AG10803 (cell line): ENCODE results near the gene RMND5A.

Source experiments
- DNase-seq: peaks from one replicate; pipeline ENCODE4 v3.0.0; 2010; ENCODE audit warnings: low read depth
- H3K4me3 ChIP-seq: 2 replicates; pipeline ENCODE4 v1.5.1; 2011; ENCODE audit warnings: mild to moderate bottlenecking, low read length, control low read depth
- CTCF ChIP-seq: conservative IDR thresholded peaks from 2 replicates; pipeline ENCODE4 v1.5.1; 2011; ENCODE audit warnings: mild to moderate bottlenecking, low read length, control low read depth, inconsistent platforms

Gene RMND5A

GRCh38 chr2:86821306-86821705 lies 101.2 kb downstream of the RMND5A start:
- no peak overlapping the region for H3K4me3 ChIP-seq
- no peak for DNase-seq
- no peak for TF ChIP-seq CTCF

- no peak for DNase-seq
- TF ChIP-seq CTCF = no peak
- H3K4me3 ChIP-seq = no peak overlapping the region
Observed at GRCh38 chr2:86821842-86822241, 101.8 kb downstream of the RMND5A start.

- H3K4me3 ChIP-seq = no peak overlapping the region
- TF ChIP-seq CTCF = no peak
- DNase-seq = no peak
Observed at GRCh38 chr2:86822668-86823345, 102.7 kb downstream of the RMND5A start.

- no peak for DNase-seq
- no peak for TF ChIP-seq CTCF
Observed at GRCh38 chr2:86825036-86825692, 105.1 kb downstream of the RMND5A start.

GRCh38 chr2:86825693-86826381 lies 105.7 kb downstream of the RMND5A start:
- no peak for DNase-seq
- no peak for TF ChIP-seq CTCF
- H3K4me3 ChIP-seq = no peak overlapping the region

More at GRCh38 chr2:86825036-86825692, 105.1 kb downstream of the RMND5A start:
- no peak overlapping the region for H3K4me3 ChIP-seq

GRCh38 chr2:86826951-86827350 lies 106.9 kb downstream of the RMND5A start:
- no peak for DNase-seq
- H3K4me3 ChIP-seq = no peak overlapping the region

More at GRCh38 chr2:86826951-86827350, 106.9 kb downstream of the RMND5A start:
- no peak for TF ChIP-seq CTCF
